GM20000 (cell line): ENCODE results near the gene TUBB4B.

Source experiments
- DNase-seq: peaks from one replicate; pipeline ENCODE4 v3.0.0; 2012; ENCODE audit warnings: low spot score
- TF ChIP-seq, protein P1 (sequence below): IDR thresholded peaks from 2 replicates; pipeline ENCODE4 v1.5.1; 2012; ENCODE audit warnings: mild to moderate bottlenecking, control low read depth; ENCODE audit errors: extremely low read depth, missing control alignments

Gene TUBB4B

GRCh38 chr9:137270929-137271695 is 30.0 kb downstream of the TUBB4B start:
- TF ChIP-seq, protein P1, sequence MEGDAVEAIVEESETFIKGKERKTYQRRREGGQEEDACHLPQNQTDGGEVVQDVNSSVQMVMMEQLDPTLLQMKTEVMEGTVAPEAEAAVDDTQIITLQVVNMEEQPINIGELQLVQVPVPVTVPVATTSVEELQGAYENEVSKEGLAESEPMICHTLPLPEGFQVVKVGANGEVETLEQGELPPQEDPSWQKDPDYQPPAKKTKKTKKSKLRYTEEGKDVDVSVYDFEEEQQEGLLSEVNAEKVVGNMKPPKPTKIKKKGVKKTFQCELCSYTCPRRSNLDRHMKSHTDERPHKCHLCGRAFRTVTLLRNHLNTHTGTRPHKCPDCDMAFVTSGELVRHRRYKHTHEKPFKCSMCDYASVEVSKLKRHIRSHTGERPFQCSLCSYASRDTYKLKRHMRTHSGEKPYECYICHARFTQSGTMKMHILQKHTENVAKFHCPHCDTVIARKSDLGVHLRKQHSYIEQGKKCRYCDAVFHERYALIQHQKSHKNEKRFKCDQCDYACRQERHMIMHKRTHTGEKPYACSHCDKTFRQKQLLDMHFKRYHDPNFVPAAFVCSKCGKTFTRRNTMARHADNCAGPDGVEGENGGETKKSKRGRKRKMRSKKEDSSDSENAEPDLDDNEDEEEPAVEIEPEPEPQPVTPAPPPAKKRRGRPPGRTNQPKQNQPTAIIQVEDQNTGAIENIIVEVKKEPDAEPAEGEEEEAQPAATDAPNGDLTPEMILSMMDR: no peak
- DNase-seq: no peak

- TF ChIP-seq, protein P1: no peak
- no peak for DNase-seq
Observed at GRCh38 chr9:137271696-137272076, 30.6 kb downstream of the TUBB4B start.

DNA sequence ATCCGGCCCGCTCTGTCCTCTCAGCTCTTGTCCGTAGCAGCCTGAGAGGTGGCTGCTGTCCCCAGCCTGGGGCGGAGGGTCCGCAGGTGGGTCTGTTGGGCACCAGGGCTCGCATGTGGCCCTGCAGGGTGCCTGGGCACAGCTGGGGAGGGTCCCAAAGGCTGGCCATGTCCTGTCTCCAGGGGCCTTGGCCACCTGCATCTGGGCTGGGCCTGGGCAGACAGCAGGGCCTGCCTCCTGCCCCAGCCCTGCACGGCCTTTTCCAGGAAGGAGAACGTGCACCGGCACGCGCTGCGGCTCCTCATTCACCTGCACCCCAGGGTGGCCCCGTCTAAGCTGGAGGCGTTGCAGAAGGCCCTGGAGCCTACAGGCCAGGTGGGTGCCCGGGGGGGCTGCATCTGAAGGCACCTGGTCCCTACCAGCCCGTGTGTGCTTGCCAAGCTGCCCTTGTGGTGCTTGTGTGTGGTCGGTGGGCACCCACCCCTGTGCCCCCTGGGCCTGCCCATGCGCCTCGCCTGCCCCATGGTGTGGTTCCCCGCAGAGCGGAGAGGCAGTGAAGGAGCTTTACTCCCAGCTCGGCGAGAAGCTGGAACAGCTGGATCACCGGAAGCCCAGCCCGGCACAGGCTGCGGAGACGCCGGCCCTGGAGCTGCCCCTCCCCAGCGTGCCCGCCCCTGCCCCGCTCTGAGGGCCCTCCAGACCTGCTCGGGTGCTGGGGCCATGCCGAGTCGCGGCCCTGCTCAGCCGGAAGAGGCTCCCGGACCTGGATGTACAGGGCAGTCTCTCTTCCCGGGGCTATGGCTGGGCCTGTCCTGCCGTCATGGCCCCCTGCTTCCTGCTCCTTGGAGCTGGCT is 31.4 kb downstream of the TUBB4B start:
- TF ChIP-seq, protein P1: no peak
- DNase-seq: no peak

DNA sequence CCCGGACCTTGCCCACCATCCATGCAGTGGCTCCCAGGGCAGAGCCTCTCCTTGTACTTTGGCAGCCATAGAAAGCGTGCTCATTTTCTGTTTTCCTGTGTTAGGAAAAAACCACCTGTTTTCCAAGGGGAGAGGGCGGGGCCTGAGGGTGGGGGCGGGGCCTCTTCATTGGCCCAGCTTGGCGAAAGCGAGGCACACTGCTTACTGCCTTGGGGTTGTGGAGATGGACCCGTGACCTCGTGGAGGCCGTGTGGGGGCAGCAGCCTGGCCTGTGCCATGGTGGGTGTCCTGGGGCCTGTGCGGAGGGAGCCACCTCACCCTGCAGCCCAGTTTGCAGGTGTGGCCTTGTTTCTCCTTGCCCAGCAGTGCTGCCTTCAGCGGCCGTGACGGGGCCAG is 32.0 kb downstream of the TUBB4B start:
- TF ChIP-seq, protein P1: no peak
- DNase-seq: no peak

DNA sequence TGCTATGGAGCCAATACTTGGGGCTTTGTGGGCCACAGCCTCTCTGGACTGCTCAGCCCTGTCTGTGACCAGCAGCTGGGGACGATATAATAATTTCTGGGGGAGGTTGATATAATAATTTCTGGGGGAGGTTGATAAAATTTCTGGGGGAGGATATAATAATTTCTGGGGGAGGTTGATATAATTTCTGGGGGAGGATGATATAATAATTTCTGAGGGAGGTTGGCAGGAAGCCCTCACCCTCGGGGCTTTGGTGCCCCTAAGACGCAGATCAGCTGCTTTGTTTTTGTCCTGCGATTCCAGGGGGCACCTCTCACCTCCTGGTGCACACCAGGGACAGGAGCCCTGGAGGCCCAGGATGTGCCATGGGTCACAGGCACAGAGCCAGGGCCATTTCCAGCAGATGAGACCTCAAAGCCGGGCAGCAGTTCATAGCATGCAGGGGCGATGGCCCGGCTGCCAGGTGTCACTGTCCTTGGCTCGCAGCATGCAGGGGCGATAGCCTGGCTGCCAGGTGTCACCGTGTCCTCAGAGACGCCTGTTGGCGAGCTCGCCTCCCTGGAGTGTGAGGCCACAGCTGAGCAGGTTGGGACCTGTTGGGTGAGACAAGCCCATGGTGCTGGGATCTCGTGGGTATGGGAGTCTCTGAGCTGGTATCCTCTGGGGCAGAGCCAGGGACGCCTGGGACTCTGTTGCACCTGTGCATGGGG is 32.7 kb downstream of the TUBB4B start:
- TF ChIP-seq, protein P1: no peak
- DNase-seq: no peak

DNA sequence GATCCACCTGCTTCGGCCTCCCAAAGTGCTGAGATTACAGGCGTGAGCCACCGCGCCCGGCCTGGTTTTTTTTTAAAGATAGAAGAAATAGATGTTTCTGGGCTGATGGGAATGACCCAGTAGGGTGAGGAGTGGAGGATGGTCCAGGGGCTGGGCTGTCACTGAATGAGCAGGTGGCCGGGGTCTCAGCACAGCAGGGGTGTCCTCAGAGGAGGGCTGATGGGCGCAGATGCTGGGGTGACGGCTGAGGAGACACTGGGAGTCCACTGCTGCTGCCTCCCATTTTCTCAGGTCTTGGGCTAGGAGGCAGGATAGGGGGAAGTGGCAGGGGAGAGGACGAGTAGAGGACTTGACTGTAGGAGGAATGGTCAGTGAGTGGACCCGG is 34.1 kb downstream of the TUBB4B start:
- no peak for DNase-seq
- TF ChIP-seq, protein P1: no peak
